Measurements from ENCODE around the gene ITGB1BP1. TPM values are rescaled to one million over a fixed set of nuclear protein-coding genes. Genes with fewer than 3 reads are reported as not detected.

ITGB1BP1 gene
- total RNA-seq, 2 experiments from 2014 or later = 54.0 to 102 TPM

- Histone ChIP-seq H3K9me3 (ENCODE audit: low read length) (no peaks in the 10 kb centered on the region), H3K27ac (ENCODE audit: low read depth, low read length, poor library complexity, severe bottlenecking) (no peak overlapping the region), H4K20me1 (ENCODE audit: insufficient read depth, low read length) (no peaks in the 10 kb centered on the region), H3K36me3 (ENCODE audit: insufficient read depth, low read length) (no peaks in the 10 kb centered on the region), H3K4me1 (ENCODE audit: insufficient read depth, low read length, poor library complexity, severe bottlenecking) (no peaks in the 10 kb centered on the region), H3K4me3 (ENCODE audit: low read depth, low read length, poor library complexity, severe bottlenecking) (no peak overlapping the region), H2AFZ (ENCODE audit: low read length) (no peak overlapping the region), H3K79me2 (ENCODE audit: insufficient read depth, low read depth, low read length) (no peaks in the 10 kb centered on the region), H3K9me2 (ENCODE audit: insufficient read depth, low read length) (no peaks in the 10 kb centered on the region), H3K4me2 (ENCODE audit: low read length) (no peak overlapping the region)
- DNase-seq (ENCODE audit: low spot score) = no peak
- ChIA-PET POLR2A (interaction anchor here (0.9 kb wide), 1 partner anchor 20 kb away, joined by 3 read pairs; no protein-coding TSS in a partner anchor), CTCF (ENCODE audit: unreplicated experiment) (no interaction called here)
- BruUV-seq (replicated peaks) = no TSS peak
- TF ChIP-seq, protein P1, sequence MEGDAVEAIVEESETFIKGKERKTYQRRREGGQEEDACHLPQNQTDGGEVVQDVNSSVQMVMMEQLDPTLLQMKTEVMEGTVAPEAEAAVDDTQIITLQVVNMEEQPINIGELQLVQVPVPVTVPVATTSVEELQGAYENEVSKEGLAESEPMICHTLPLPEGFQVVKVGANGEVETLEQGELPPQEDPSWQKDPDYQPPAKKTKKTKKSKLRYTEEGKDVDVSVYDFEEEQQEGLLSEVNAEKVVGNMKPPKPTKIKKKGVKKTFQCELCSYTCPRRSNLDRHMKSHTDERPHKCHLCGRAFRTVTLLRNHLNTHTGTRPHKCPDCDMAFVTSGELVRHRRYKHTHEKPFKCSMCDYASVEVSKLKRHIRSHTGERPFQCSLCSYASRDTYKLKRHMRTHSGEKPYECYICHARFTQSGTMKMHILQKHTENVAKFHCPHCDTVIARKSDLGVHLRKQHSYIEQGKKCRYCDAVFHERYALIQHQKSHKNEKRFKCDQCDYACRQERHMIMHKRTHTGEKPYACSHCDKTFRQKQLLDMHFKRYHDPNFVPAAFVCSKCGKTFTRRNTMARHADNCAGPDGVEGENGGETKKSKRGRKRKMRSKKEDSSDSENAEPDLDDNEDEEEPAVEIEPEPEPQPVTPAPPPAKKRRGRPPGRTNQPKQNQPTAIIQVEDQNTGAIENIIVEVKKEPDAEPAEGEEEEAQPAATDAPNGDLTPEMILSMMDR (conservative IDR thresholded peaks at IDR 0.05; ENCODE audit: low read length) = no peak
- TF ChIP-seq EZH2phosphoT487 (IDR thresholded peaks at IDR 0.05; ENCODE audit: borderline replicate concordance, low read depth, low read length) = no peak
- intact Hi-C loops (cut with micrococcal nuclease; ENCODE audit: unreplicated experiment) = no loop called here
These were observed 38.8 kb downstream of the ITGB1BP1 start for GRCh38 chr2:9384521-9384920.

DNA sequence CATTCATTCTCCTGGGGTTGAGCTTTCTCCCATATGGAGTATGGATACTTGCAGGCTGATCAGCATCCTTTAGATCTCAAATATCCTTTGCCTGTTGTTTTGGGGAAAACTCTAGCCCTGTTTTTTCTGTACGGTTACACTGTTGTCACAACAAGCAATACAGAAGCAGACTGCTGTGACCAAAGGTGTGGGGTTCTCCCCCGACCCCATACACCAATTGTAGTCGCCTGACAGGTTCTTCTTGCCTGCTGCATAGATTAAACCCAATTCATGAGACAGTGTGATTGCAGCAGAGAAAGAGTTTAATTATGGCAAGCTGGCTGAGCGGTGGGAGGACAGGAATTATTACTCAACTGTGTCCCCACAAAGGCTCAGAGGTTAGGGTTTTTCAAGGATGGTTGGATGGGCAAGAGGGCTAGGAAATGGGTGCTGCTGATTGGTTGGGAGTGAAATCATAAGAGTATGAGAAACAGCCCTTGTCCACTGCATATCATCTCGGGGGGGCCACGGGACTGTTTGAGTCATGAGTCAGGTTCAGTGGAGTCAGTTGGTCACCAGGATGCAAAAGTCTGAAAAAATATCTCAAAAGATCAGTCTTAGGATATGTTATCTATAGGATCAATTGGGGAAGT lies 40.6 kb downstream of the ITGB1BP1 start:
- no peak for DNase-seq (ENCODE audit: low spot score)
- Histone ChIP-seq H3K4me1 (ENCODE audit: insufficient read depth, low read length, poor library complexity, severe bottlenecking) (peaks cover 4% of the 10 kb centered on the region), H3K4me3 (ENCODE audit: low read depth, low read length, poor library complexity, severe bottlenecking) (no peak overlapping the region), H3K27ac (ENCODE audit: low read depth, low read length, poor library complexity, severe bottlenecking) (no peak overlapping the region), H3K4me2 (ENCODE audit: low read length) (no peak overlapping the region), H3K36me3 (ENCODE audit: insufficient read depth, low read length) (no peaks in the 10 kb centered on the region), H2AFZ (ENCODE audit: low read length) (no peak overlapping the region), H3K9me2 (ENCODE audit: insufficient read depth, low read length) (no peaks in the 10 kb centered on the region), H3K79me2 (ENCODE audit: insufficient read depth, low read depth, low read length) (no peaks in the 10 kb centered on the region), H3K9me3 (ENCODE audit: low read length) (no peaks in the 10 kb centered on the region), H4K20me1 (ENCODE audit: insufficient read depth, low read length) (no peaks in the 10 kb centered on the region)
- no peak for TF ChIP-seq EZH2phosphoT487 (IDR thresholded peaks at IDR 0.05; ENCODE audit: borderline replicate concordance, low read depth, low read length)
- TF ChIP-seq, protein P1 (conservative IDR thresholded peaks at IDR 0.05; ENCODE audit: low read length) = no peak
- CTCF ChIA-PET (ENCODE audit: unreplicated experiment) = no interaction called here
- BruUV-seq (replicated peaks) = no TSS peak
- POLR2A ChIA-PET = interaction anchor here (1.3 kb wide), 1 partner anchor 17 kb away, joined by 3 read pairs; no protein-coding TSS in a partner anchor
- intact Hi-C loops (cut with micrococcal nuclease; ENCODE audit: unreplicated experiment) = no loop called here

All from OCI-LY7 (cell line).